Measurements from ENCODE around the gene BEND5. TPM values are rescaled to one million over a fixed set of nuclear protein-coding genes. Genes with fewer than 3 reads are reported as not detected.

The BEND5 gene
- total and polyA plus RNA-seq, 2 of the 13 experiments (the other 11 are each of a cell fraction or from before 2014, with no cell fraction given) = 0.11 TPM; not detected in 1

- Histone ChIP-seq H3K9ac (ENCODE audit: insufficient read depth, low read depth, low read length) (no peak overlapping the region), H4K20me1 (ENCODE audit: insufficient read depth, low read length) (no peaks in the 10 kb centered on the region), H3K9me3 (ENCODE audit: low read length) (no peaks in the 10 kb centered on the region; the same call in 1 of the 2 replicates), H3K4me3 (replicated peaks in 1 of 3; ENCODE audit: insufficient read depth in 1 of 3, low read depth in 2 of 3, low read length in 3 of 3) (no peak overlapping the region), H3K4me2 (ENCODE audit: low read depth, low read length) (no peak overlapping the region), H3K27ac (ENCODE audit: extremely low read length, insufficient read depth, low read length) (no peak overlapping the region), H2AFZ (ENCODE audit: low read length) (no peak overlapping the region), H3K79me2 (ENCODE audit: insufficient read depth, low read length) (no peaks in the 10 kb centered on the region), H3K27me3 (ENCODE audit: control insufficient read depth in 1 of 2, insufficient read depth in 2 of 2, low read length in 2 of 2) (no peaks in the 10 kb centered on the region), H3K36me3 (replicated peaks in 1 of 2; ENCODE audit: control insufficient read depth in 1 of 2, insufficient read depth in 2 of 2, low read length in 2 of 2) (no peaks in the 10 kb centered on the region), H3K4me1 (ENCODE audit: insufficient read depth, low read length) (no peaks in the 10 kb centered on the region)
- DNase-seq (ENCODE audit: low spot score) = no peak
- FAIRE-seq = no peak
- WGBS (ENCODE audit: low lambda C conversion rate) = 6% methylated on average over 4 of the region's 4 CpGs
- ATAC-seq = no peak
- TF ChIP-seq HOXD1 (CRISPR knock-in tag; IDR thresholded peaks at IDR 0.05) = no peak
- TF ChIP-seq ZNF816 (CRISPR knock-in tag; IDR thresholded peaks at IDR 0.05; ENCODE audit: borderline replicate concordance) = no peak
- no peak for TF ChIP-seq ESRRA (CRISPR knock-in tag; IDR thresholded peaks at IDR 0.05; ENCODE audit: low read depth)
- TF ChIP-seq, protein P1, sequence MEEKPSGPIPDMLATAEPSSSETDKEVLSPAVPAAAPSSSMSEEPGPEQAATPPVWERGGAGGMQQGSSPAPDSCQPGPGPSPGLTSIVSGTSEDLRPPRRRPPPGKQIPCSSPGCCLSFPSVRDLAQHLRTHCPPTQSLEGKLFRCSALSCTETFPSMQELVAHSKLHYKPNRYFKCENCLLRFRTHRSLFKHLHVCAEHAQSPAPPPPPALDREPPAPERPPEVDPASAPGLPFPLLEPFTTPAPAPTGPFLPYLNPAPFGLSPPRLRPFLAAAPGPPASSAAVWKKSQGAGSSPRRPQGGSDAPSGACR (CRISPR knock-in tag; IDR thresholded peaks at IDR 0.05) = no peak
- TF ChIP-seq ZNF564 (CRISPR knock-in tag; IDR thresholded peaks at IDR 0.05) = no peak
- no peak for TF ChIP-seq MTF1 (CRISPR knock-in tag; IDR thresholded peaks at IDR 0.05)
- TF ChIP-seq EZH2 (conservative IDR thresholded peaks at IDR 0.05; ENCODE audit: low read depth, low read length) = no peak
- no peak for TF ChIP-seq E2F1 (CRISPR knock-in tag; IDR thresholded peaks at IDR 0.05)
- no peak for TF ChIP-seq ZNF253 (CRISPR knock-in tag; IDR thresholded peaks at IDR 0.05; ENCODE audit: borderline replicate concordance)
- TF ChIP-seq ZNF484 (CRISPR knock-in tag; IDR thresholded peaks at IDR 0.05; ENCODE audit: borderline replicate concordance, low read depth) = no peak
- TF ChIP-seq, protein P2, sequence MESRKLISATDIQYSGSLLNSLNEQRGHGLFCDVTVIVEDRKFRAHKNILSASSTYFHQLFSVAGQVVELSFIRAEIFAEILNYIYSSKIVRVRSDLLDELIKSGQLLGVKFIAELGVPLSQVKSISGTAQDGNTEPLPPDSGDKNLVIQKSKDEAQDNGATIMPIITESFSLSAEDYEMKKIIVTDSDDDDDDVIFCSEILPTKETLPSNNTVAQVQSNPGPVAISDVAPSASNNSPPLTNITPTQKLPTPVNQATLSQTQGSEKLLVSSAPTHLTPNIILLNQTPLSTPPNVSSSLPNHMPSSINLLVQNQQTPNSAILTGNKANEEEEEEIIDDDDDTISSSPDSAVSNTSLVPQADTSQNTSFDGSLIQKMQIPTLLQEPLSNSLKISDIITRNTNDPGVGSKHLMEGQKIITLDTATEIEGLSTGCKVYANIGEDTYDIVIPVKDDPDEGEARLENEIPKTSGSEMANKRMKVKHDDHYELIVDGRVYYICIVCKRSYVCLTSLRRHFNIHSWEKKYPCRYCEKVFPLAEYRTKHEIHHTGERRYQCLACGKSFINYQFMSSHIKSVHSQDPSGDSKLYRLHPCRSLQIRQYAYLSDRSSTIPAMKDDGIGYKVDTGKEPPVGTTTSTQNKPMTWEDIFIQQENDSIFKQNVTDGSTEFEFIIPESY (CRISPR knock-in tag; IDR thresholded peaks at IDR 0.05) = no peak
- TF ChIP-seq KLF11 (CRISPR knock-in tag; IDR thresholded peaks at IDR 0.05) = no peak
- no peak for TF ChIP-seq ZKSCAN1 (IDR thresholded peaks at IDR 0.05; ENCODE audit: low read length)
- TF ChIP-seq, protein P3, sequence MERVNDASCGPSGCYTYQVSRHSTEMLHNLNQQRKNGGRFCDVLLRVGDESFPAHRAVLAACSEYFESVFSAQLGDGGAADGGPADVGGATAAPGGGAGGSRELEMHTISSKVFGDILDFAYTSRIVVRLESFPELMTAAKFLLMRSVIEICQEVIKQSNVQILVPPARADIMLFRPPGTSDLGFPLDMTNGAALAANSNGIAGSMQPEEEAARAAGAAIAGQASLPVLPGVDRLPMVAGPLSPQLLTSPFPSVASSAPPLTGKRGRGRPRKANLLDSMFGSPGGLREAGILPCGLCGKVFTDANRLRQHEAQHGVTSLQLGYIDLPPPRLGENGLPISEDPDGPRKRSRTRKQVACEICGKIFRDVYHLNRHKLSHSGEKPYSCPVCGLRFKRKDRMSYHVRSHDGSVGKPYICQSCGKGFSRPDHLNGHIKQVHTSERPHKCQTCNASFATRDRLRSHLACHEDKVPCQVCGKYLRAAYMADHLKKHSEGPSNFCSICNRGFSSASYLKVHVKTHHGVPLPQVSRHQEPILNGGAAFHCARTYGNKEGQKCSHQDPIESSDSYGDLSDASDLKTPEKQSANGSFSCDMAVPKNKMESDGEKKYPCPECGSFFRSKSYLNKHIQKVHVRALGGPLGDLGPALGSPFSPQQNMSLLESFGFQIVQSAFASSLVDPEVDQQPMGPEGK (CRISPR knock-in tag; IDR thresholded peaks at IDR 0.05) = no peak
- TF ChIP-seq ETS1 (CRISPR knock-in tag; IDR thresholded peaks at IDR 0.05) = no peak
- TF ChIP-seq, protein P4, sequence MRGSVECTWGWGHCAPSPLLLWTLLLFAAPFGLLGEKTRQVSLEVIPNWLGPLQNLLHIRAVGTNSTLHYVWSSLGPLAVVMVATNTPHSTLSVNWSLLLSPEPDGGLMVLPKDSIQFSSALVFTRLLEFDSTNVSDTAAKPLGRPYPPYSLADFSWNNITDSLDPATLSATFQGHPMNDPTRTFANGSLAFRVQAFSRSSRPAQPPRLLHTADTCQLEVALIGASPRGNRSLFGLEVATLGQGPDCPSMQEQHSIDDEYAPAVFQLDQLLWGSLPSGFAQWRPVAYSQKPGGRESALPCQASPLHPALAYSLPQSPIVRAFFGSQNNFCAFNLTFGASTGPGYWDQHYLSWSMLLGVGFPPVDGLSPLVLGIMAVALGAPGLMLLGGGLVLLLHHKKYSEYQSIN (CRISPR knock-in tag; IDR thresholded peaks at IDR 0.05; ENCODE audit: borderline replicate concordance) = no peak
- no peak for TF ChIP-seq ZNF235 (CRISPR knock-in tag; IDR thresholded peaks at IDR 0.05; ENCODE audit: borderline replicate concordance)
- CTCF ChIA-PET (ENCODE audit: low intra/inter-chr PET ratio, low total read pairs) = no interaction called here
- intact Hi-C loops (cut with micrococcal nuclease; ENCODE audit: unreplicated experiment) = no loop called here
- no TSS peak for BruUV-seq (replicated peaks)
- in situ Hi-C loops (cut with HindIII; ENCODE audit: extremely low pct_ligation_motif_present, low pct_unique_long_range_greater_than_20kb) = no loop called here
- POLR2A ChIA-PET = no interaction called here
Measured at GRCh38 chr1:48807554-48808260, 31.0 kb upstream of the BEND5 start.

All from HepG2 (cell line).